Measurements from ENCODE around the gene CHCHD5. TPM values are rescaled to one million over a fixed set of nuclear protein-coding genes. Genes with fewer than 3 reads are reported as not detected.
"Not testable (repeated sequence)": the region's sequence is repeated elsewhere in the genome, so short reads cannot be mapped to it uniquely, and the experiment has no call there.

Gene CHCHD5
- polyA plus RNA-seq, 1 experiment: 8.9 TPM

DNA sequence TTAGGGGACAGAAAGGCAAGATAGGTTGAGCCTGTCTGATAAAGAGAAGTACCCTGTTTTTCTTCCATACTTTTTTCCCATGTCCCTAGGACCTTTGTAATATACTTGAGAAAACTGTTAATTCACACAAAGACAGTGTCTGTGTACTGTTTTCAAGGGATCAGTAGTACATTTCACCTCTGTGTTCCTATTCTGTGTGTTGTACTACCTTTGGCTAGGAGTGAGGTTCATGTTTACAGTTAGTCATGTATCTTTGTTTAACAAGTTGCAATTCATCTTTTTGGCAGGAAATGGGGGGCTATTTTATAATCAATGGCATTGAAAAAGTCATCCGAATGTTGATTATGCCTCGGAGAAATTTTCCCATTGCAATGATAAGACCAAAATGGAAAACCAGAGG is 35.4 kb upstream of the CHCHD5 start:
- Histone ChIP-seq H3K9me3 (ENCODE audit: control insufficient read depth, insufficient read depth, low read length) (no peaks in the 10 kb centered on the region), H3K27ac (ENCODE audit: low read depth, low read length) (no peak overlapping the region), H3K4me3 (ENCODE audit: low read depth, low read length) (no peak overlapping the region), H3K27me3 (ENCODE audit: control insufficient read depth, insufficient read depth, low read length) (no peaks in the 10 kb centered on the region)
- ChIA-PET CTCF (no interaction called here), POLR2A (no interaction called here)
- no peak for DNase-seq (ENCODE audit: low read depth, low spot score)
- TF ChIP-seq, protein P1, sequence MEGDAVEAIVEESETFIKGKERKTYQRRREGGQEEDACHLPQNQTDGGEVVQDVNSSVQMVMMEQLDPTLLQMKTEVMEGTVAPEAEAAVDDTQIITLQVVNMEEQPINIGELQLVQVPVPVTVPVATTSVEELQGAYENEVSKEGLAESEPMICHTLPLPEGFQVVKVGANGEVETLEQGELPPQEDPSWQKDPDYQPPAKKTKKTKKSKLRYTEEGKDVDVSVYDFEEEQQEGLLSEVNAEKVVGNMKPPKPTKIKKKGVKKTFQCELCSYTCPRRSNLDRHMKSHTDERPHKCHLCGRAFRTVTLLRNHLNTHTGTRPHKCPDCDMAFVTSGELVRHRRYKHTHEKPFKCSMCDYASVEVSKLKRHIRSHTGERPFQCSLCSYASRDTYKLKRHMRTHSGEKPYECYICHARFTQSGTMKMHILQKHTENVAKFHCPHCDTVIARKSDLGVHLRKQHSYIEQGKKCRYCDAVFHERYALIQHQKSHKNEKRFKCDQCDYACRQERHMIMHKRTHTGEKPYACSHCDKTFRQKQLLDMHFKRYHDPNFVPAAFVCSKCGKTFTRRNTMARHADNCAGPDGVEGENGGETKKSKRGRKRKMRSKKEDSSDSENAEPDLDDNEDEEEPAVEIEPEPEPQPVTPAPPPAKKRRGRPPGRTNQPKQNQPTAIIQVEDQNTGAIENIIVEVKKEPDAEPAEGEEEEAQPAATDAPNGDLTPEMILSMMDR (IDR thresholded peaks at IDR 0.05; ENCODE audit: low read depth, low read length): no peak

DNA sequence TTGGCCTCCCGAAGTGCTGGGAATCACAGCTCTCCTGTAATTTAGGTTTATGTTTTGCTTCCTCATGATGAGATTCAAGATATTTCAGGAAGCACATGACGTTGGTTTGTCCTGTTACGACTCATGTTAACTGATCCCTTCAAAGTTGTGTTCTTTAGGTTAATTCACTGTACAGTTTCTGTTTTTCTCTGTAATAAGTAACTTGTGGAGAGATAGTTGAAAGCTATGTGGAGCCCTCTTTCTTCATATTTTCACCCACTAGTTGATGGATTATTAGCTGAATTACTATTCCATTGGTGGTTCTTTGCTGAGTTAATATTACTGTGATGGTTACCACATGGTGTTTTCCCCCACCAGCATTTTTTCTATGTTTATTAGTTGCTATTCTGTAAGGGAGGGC is 18.3 kb upstream of the CHCHD5 start:
- Histone ChIP-seq H3K27ac (ENCODE audit: low read depth, low read length) (no peak overlapping the region), H3K4me3 (ENCODE audit: low read depth, low read length) (no peak overlapping the region), H3K9me3 (ENCODE audit: control insufficient read depth, insufficient read depth, low read length) (no peaks in the 10 kb centered on the region), H3K27me3 (ENCODE audit: control insufficient read depth, insufficient read depth, low read length) (no peaks in the 10 kb centered on the region)
- CTCF ChIA-PET: interaction anchor here (1.0 kb wide), 1 partner anchor 11 kb away, joined by 3 read pairs; no protein-coding TSS in a partner anchor
- no peak for DNase-seq (ENCODE audit: low read depth, low spot score)
- POLR2A ChIA-PET: no interaction called here
- TF ChIP-seq, protein P1 (IDR thresholded peaks at IDR 0.05; ENCODE audit: low read depth, low read length): no peak

DNA sequence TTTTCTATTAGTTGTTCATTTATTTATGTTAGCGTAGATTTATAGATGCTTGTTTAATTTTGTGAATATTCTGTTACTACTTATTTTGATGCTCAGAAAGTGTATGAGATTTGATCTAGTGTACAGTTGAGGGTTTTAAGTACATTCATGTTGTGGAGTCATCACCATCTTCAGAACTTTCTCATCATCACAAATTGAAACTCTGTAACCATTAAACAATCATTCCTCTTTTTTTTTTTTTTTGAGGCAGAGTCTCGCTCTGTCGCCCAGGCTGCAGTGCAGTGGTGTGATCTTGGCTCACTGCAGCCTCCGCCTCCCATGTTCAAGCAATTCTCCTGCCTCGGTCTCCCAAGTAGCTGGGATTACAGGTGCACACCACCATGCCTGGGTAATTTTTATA is 17.9 kb upstream of the CHCHD5 start:
- H3K4me3 ChIP-seq (ENCODE audit: low read depth, low read length); H3K27me3 ChIP-seq (ENCODE audit: control insufficient read depth, insufficient read depth, low read length); POLR2A ChIA-PET; H3K27ac ChIP-seq (ENCODE audit: low read depth, low read length); DNase-seq (ENCODE audit: low read depth, low spot score); H3K9me3 ChIP-seq (ENCODE audit: control insufficient read depth, insufficient read depth, low read length): not testable (repeated sequence)
- CTCF ChIA-PET: interaction anchor here (1.0 kb wide), 1 partner anchor 11 kb away, joined by 3 read pairs; no protein-coding TSS in a partner anchor

DNA sequence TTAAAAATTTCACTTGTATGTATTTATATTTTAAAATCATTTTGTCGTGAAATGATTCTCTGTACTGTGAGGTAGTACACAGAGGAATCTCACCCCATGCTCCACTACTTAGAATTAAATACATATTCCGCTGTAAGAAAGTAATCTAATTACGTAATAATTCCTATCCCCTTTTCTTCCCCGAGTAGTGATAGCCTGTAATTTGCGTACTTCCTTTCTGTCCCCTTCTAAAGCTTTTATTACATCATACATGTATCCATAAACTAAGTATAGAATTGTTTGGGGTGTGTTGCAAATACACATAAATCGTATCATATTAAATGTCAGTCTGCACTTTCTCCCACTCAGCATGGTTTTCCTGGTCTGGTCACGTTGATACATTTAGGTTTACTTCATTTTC is 12.4 kb upstream of the CHCHD5 start:
- TF ChIP-seq, protein P1 (IDR thresholded peaks at IDR 0.05; ENCODE audit: low read depth, low read length): no peak
- CTCF ChIA-PET: interaction anchor here (1.0 kb wide), 1 partner anchor 28 kb away, joined by 3 read pairs; no protein-coding TSS in a partner anchor
- POLR2A ChIA-PET: no interaction called here
- no peaks in the 10 kb centered on the region for H3K27me3 ChIP-seq (ENCODE audit: control insufficient read depth, insufficient read depth, low read length)
- no peaks in the 10 kb centered on the region for H3K9me3 ChIP-seq (ENCODE audit: control insufficient read depth, insufficient read depth, low read length)
- H3K4me3 ChIP-seq (ENCODE audit: low read depth, low read length): no peak overlapping the region
- DNase-seq (ENCODE audit: low read depth, low spot score): no peak
- no peak overlapping the region for H3K27ac ChIP-seq (ENCODE audit: low read depth, low read length)

DNA sequence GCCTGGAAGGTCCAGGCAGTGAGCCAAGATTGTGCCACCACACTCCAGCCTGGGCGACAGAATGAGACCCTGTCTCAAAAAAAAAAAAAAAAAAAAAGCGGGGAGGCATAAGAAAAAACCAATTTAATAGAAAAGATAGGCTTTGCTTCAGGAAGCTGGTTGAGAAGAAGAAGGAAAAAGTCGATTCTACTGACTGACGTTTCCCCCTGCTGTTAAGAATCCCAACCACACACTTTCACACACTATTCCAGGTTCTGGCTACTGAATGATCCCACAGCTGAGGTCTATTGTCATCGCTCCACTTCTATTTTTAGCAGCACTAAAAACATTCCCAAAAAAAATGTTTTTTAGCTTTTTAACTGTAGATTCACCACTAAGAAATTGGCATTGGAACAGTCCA is 6.7 kb upstream of the CHCHD5 start:
- no peaks in the 10 kb centered on the region for H3K9me3 ChIP-seq (ENCODE audit: control insufficient read depth, insufficient read depth, low read length)
- no peaks in the 10 kb centered on the region for H3K27me3 ChIP-seq (ENCODE audit: control insufficient read depth, insufficient read depth, low read length)
- H3K27ac ChIP-seq (ENCODE audit: low read depth, low read length): no peak overlapping the region
- no peak for DNase-seq (ENCODE audit: low read depth, low spot score)
- no peak overlapping the region for H3K4me3 ChIP-seq (ENCODE audit: low read depth, low read length)
- POLR2A ChIA-PET: no interaction called here
- CTCF ChIA-PET: interaction anchor here (0.6 to 1.5 kb wide), 11 partner anchors 11 to 457 kb away, joined by 3 to 11 read pairs (median 3); no protein-coding TSS in a partner anchor
- TF ChIP-seq, protein P1 (IDR thresholded peaks at IDR 0.05; ENCODE audit: low read depth, low read length): peak; percentile 39

DNA sequence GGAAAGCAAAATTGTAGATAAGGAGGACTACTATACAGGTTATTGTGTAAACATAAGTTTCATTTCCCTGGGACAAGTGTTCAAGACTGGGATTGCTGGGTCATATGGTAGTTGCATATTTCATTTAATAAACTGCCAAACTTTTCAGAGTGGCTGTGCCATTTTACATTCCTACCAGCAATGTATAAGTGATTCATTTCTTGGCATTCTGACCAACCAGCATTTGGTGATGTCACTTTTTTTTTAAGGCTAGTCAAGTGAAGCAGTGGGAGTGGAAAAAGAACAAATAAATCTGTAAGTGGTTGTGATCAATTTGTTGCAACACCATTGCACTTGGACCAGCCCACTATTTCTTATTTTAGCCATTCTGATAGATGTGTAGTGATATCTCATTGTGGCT is 5.2 kb upstream of the CHCHD5 start:
- TF ChIP-seq, protein P1 (IDR thresholded peaks at IDR 0.05; ENCODE audit: low read depth, low read length): peak; percentile 32
- peak; percentile 72 for DNase-seq (ENCODE audit: low read depth, low spot score)
- ChIA-PET CTCF (no interaction called here), POLR2A (no interaction called here)
- Histone ChIP-seq H3K27me3 (ENCODE audit: control insufficient read depth, insufficient read depth, low read length) (no peaks in the 10 kb centered on the region), H3K9me3 (ENCODE audit: control insufficient read depth, insufficient read depth, low read length) (no peaks in the 10 kb centered on the region), H3K4me3 (ENCODE audit: low read depth, low read length) (no peak overlapping the region), H3K27ac (ENCODE audit: low read depth, low read length) (no peak overlapping the region)
